Measurements from ENCODE around the gene PLXNB2.

The PLXNB2 gene

DNA sequence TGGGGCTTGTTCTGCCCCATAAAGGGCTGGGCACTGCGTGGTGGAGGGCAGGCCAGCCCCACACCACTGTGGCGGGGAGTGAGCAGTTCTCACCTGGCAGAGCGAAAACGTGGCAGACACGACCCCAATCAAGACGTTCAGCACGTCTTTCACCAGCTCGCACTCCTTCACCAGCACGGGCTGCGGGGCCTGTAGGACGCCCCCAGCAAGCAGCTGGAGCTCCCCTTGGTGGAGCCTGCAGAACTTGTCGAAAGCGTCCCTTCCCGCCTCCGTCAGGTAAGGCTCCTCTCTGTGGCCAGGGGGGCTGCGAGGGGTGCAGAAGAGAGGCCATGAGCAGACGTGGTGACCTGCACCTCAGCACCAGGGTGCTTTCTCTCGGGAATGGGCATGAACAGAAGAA, 74.2 kb downstream of the PLXNB2 start:
- Histone ChIP-seq H3K27me3 (ENCODE audit: control insufficient read depth in 5 of 5, insufficient read depth in 4 of 5, low read length in 5 of 5) (no peaks in the 10 kb centered on the region), H3K4me1 (ENCODE audit: control insufficient read depth in 5 of 5, insufficient read depth in 5 of 5, low read length in 5 of 5) (no peaks in the 10 kb centered on the region), H3K9me3 (ENCODE audit: control insufficient read depth in 5 of 5, low read length in 5 of 5) (no peaks in the 10 kb centered on the region), H3K27ac (ENCODE audit: low read depth, low read length) (no peak overlapping the region), H3K36me3 (ENCODE audit: control insufficient read depth in 5 of 5, insufficient read depth in 5 of 5, low read length in 5 of 5) (peaks cover 0 to 56% (median 44%) of the 10 kb centered on the region in 5 donors), H3K9ac (ENCODE audit: low read length in 5 of 5) (no peak overlapping the region), H3K4me3 (ENCODE audit: low read depth in 1 of 5, low read length in 5 of 5) (no peak overlapping the region)

DNA sequence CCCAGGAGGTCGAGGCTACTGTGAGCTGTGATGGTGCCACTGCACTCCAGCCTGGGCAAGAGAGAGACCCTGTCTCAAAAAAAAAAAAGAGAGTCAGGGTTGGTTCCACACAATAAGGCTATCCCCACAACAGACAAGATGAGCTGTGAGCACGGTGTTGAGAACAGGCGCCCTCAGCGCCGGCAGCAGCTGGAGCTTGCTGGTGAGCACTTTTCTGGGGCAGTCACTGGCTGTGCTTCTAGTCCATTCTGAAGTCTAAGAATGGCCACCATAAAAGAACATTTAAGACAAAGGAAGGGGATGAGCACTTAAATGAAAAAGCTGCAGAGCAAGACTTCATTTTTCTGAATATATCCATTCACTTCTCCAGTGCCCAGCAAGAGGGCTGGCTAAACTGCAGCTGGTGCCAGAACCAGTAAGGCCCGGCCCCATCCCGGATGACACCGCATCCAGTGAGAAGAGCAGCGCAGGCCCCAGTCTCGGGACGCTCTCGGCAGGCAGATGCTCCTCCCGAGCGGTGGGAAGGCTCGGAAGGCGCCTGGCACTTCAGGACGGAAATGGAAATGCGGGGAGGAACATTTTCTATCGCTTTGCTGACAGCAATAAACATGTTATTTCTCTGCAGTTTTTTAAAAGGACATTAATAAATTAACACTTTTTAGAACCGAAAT, 74.8 kb downstream of the PLXNB2 start:
- Histone ChIP-seq H3K9ac (ENCODE audit: low read length in 5 of 5) (no peak overlapping the region), H3K27ac (ENCODE audit: low read depth, low read length) (no peak overlapping the region), H3K36me3 (ENCODE audit: control insufficient read depth in 5 of 5, insufficient read depth in 5 of 5, low read length in 5 of 5) (peaks cover 0 to 59% (median 46%) of the 10 kb centered on the region in 5 donors), H3K4me1 (ENCODE audit: control insufficient read depth in 5 of 5, insufficient read depth in 5 of 5, low read length in 5 of 5) (no peaks in the 10 kb centered on the region), H3K9me3 (ENCODE audit: control insufficient read depth in 5 of 5, low read length in 5 of 5) (no peaks in the 10 kb centered on the region), H3K27me3 (ENCODE audit: control insufficient read depth in 5 of 5, insufficient read depth in 4 of 5, low read length in 5 of 5) (no peaks in the 10 kb centered on the region), H3K4me3 (ENCODE audit: low read depth in 1 of 5, low read length in 5 of 5) (no peak overlapping the region)

DNA sequence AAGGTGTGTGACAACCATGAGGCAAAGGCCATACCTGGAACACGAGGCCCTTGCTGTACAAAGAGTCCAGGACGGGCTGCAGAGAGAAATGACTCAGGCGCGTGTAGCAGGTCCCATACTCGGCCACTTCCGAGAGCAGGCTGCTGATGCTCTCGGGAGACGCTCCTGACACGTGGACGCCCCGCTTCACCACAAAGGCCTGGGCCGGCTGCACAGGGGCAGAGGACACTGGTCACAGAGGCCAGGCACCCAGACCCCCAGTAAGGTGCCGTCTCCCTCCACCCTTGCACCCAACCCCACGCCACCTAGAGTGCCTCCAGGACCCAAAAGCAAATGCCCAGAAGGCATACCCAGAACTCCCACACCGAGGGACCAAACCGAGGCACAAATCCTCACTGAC, 78.1 kb downstream of the PLXNB2 start:
- Histone ChIP-seq H3K27me3 (ENCODE audit: control insufficient read depth in 5 of 5, insufficient read depth in 4 of 5, low read length in 5 of 5) (no peaks in the 10 kb centered on the region), H3K36me3 (ENCODE audit: control insufficient read depth in 5 of 5, insufficient read depth in 5 of 5, low read length in 5 of 5) (peaks cover 0 to 74% (median 58%) of the 10 kb centered on the region in 5 donors), H3K27ac (ENCODE audit: low read depth, low read length) (no peak overlapping the region), H3K9me3 (ENCODE audit: control insufficient read depth in 5 of 5, low read length in 5 of 5) (no peaks in the 10 kb centered on the region), H3K4me1 (ENCODE audit: control insufficient read depth in 5 of 5, insufficient read depth in 5 of 5, low read length in 5 of 5) (no peaks in the 10 kb centered on the region), H3K9ac (ENCODE audit: low read length in 5 of 5) (no peak overlapping the region), H3K4me3 (ENCODE audit: low read depth in 1 of 5, low read length in 5 of 5) (no peak overlapping the region)

DNA sequence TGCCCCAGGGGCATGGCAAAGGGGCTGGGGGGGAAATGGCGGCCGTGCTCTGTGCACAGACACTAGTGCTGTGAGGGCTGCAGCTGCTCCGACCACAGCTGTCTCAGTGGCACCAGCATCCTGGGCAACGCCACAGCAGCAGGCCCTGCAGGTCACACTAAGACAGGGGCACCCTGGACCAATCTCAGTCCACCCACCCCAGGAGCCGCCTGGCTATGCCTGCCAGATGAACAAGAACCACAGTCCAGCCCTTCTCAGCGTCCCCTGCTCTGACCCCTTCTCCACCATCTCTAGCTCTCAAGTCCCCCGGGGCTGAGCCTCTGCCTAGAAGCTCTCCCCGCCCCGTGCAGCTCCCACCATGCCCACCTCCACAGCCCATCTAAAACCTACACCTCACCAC, 79.1 kb downstream of the PLXNB2 start:
- no peaks in the 10 kb centered on the region for H3K4me1 ChIP-seq (ENCODE audit: control insufficient read depth in 5 of 5, insufficient read depth in 5 of 5, low read length in 5 of 5)
- peaks cover 0 to 77% (median 66%) of the 10 kb centered on the region in 5 donors for H3K36me3 ChIP-seq (ENCODE audit: control insufficient read depth in 5 of 5, insufficient read depth in 5 of 5, low read length in 5 of 5)
- no peak overlapping the region for H3K9ac ChIP-seq (ENCODE audit: low read length in 5 of 5)
- H3K9me3 ChIP-seq (ENCODE audit: control insufficient read depth in 5 of 5, low read length in 5 of 5) = no peaks in the 10 kb centered on the region
- H3K4me3 ChIP-seq (ENCODE audit: low read depth in 1 of 5, low read length in 5 of 5) = no peak overlapping the region
- no peak overlapping the region for H3K27ac ChIP-seq (ENCODE audit: low read depth, low read length)
- no peaks in the 10 kb centered on the region for H3K27me3 ChIP-seq (ENCODE audit: control insufficient read depth in 5 of 5, insufficient read depth in 4 of 5, low read length in 5 of 5)

DNA sequence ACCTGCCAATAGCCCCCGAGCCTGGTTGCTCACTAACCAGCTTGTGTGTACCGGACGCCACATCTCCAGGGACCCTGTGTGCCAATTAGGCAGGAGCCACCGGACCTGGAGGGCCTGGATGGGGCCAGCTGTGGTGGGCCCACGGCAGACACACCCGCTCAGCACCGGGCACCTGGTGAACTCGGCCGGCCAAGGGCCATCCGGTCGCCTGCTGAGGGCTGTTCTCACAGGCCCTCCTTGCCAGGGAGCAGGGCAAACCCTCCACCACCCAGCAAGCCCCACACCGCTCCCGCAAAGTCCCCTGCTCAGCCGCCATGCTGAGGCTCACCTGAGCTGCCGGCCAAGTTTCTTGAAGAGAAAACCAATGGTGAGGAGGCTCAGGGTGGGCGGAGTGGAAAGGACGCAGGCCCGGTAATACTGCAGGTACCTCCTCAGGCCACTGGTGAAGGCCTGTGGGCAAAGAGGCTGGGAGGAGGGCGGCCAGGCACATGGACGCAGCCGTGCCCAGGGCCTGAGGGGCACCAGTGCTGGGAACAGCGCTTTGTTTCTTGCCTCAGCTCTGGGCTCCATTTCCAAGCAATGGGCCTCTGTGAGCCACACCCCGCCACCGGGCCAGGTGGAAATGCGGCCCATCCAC, 79.7 kb downstream of the PLXNB2 start:
- peaks cover 0 to 77% (median 66%) of the 10 kb centered on the region in 5 donors for H3K36me3 ChIP-seq (ENCODE audit: control insufficient read depth in 5 of 5, insufficient read depth in 5 of 5, low read length in 5 of 5)
- no peaks in the 10 kb centered on the region for H3K27me3 ChIP-seq (ENCODE audit: control insufficient read depth in 5 of 5, insufficient read depth in 4 of 5, low read length in 5 of 5)
- H3K4me3 ChIP-seq (ENCODE audit: low read depth in 1 of 5, low read length in 5 of 5) = no peak overlapping the region
- H3K9me3 ChIP-seq (ENCODE audit: control insufficient read depth in 5 of 5, low read length in 5 of 5) = no peaks in the 10 kb centered on the region
- H3K27ac ChIP-seq (ENCODE audit: low read depth, low read length) = no peak overlapping the region
- no peak overlapping the region for H3K9ac ChIP-seq (ENCODE audit: low read length in 5 of 5)
- no peaks in the 10 kb centered on the region for H3K4me1 ChIP-seq (ENCODE audit: control insufficient read depth in 5 of 5, insufficient read depth in 5 of 5, low read length in 5 of 5)

DNA sequence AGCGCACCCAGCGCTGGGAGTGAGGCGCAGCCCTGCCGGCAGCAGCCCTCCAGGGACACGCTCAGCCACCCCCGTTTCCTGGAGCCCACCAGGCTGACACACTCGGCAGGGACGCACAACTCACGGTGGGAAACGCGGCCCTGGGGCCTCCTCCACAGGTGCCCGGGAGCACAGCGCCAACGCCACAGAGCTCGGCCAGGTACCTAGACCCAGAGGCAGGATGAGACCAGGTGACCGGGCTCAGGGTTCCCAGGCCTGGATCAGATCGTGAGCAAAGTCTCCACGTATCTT, 80.6 kb downstream of the PLXNB2 start:
- no peaks in the 10 kb centered on the region for H3K27me3 ChIP-seq (ENCODE audit: control insufficient read depth in 5 of 5, insufficient read depth in 4 of 5, low read length in 5 of 5)
- no peak overlapping the region for H3K4me3 ChIP-seq (ENCODE audit: low read depth in 1 of 5, low read length in 5 of 5)
- H3K27ac ChIP-seq (ENCODE audit: low read depth, low read length) = no peak overlapping the region
- no peaks in the 10 kb centered on the region for H3K4me1 ChIP-seq (ENCODE audit: control insufficient read depth in 5 of 5, insufficient read depth in 5 of 5, low read length in 5 of 5)
- no peak overlapping the region for H3K9ac ChIP-seq (ENCODE audit: low read length in 5 of 5)
- H3K36me3 ChIP-seq (ENCODE audit: control insufficient read depth in 5 of 5, insufficient read depth in 5 of 5, low read length in 5 of 5) = peaks cover 0 to 77% (median 67%) of the 10 kb centered on the region in 5 donors
- no peaks in the 10 kb centered on the region for H3K9me3 ChIP-seq (ENCODE audit: control insufficient read depth in 5 of 5, low read length in 5 of 5)

DNA sequence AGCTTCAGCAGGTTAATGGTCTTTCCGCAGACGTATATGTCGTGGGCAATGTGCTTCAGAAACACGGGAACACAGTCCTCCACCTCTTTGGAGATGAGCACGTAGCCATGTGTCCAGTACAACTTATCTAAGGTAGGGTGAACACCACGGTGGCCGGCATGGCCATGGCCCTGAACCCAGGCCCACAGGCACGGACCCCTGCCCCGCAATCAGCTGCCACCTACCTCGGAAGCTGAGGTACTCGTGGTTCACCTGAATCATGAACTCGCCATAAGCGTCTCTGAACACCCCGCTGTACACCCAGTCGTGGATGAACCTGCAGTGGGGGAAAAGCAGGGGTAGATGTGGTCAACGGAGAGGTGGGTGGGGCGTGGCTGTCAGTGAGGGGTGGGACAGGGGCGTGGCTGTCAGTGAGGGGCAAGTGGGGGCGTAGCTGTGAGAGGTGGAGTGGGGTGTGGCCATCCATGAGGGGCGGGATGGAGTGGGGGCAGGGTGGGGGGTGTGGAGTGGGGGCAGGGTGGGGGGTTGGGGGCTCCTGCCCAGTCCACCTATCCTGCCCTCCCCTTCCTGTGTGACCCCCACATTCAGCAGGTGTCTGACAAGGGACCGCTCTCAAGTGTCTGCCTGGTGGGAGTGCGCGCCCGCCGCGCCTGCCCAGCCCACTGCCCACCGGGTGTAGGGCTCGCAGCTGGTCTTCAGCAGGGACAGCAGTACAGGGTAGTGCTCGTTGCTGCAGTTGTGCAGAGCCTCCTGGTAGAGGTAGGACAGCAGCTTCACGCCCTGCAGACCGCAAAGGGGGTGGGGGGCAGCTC, 81.2 kb downstream of the PLXNB2 start:
- H3K27me3 ChIP-seq (ENCODE audit: control insufficient read depth in 5 of 5, insufficient read depth in 4 of 5, low read length in 5 of 5) = no peaks in the 10 kb centered on the region
- H3K4me1 ChIP-seq (ENCODE audit: control insufficient read depth in 5 of 5, insufficient read depth in 5 of 5, low read length in 5 of 5) = no peaks in the 10 kb centered on the region
- no peaks in the 10 kb centered on the region for H3K9me3 ChIP-seq (ENCODE audit: control insufficient read depth in 5 of 5, low read length in 5 of 5)
- H3K27ac ChIP-seq (ENCODE audit: low read depth, low read length) = no peak overlapping the region
- H3K9ac ChIP-seq (ENCODE audit: low read length in 5 of 5) = no peak overlapping the region
- peaks cover 0 to 83% (median 73%) of the 10 kb centered on the region in 5 donors for H3K36me3 ChIP-seq (ENCODE audit: control insufficient read depth in 5 of 5, insufficient read depth in 5 of 5, low read length in 5 of 5)
- H3K4me3 ChIP-seq (ENCODE audit: low read depth in 1 of 5, low read length in 5 of 5) = no peak overlapping the region

DNA sequence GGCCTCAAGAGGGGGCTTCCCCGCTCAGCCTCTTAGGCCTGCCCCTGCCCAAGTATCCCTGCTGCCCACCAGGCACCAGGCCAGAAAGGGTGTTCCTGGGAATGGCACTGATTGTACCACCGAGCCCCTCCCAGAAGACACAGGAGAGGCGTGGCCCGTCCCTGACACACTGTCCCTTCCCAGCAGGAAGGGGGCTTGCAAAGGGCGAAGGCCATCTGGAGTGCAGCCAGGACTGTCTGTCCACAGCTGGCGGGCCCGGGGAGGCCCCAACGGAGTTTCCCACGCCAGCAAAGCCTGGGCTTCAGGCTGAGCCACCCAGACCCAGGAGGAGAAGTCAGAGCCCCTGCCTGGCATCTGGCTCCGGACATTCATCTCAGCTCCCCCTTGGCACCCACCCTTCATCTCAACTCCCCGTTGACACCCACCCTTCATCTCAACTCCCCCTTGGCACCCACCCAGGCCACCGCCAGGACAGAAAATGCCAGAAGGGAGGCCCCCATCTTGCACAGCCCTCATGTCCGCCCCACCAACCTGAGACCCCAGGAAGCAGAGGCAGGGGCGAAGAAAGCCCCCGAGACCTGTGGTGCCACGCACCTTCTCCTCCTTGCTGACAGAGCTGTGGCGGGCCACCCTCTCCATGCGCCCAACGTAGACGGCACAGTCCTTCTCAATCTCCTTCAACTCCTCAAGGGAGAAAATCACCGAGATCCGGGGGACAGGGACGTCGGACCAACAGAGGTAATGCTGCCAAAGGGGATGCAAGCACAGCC, 82.1 kb downstream of the PLXNB2 start:
- H3K36me3 ChIP-seq (ENCODE audit: control insufficient read depth in 5 of 5, insufficient read depth in 5 of 5, low read length in 5 of 5) = peaks cover 0 to 92% (median 82%) of the 10 kb centered on the region in 5 donors

More for the DNA sequence above, 82.1 kb downstream of the PLXNB2 start:
- H3K4me3 ChIP-seq (ENCODE audit: low read depth in 1 of 5, low read length in 5 of 5) = no peak overlapping the region
- H3K9me3 ChIP-seq (ENCODE audit: control insufficient read depth in 5 of 5, low read length in 5 of 5) = no peaks in the 10 kb centered on the region
- H3K27ac ChIP-seq (ENCODE audit: low read depth, low read length) = no peak overlapping the region
- H3K9ac ChIP-seq (ENCODE audit: low read length in 5 of 5) = no peak overlapping the region
- no peaks in the 10 kb centered on the region for H3K27me3 ChIP-seq (ENCODE audit: control insufficient read depth in 5 of 5, insufficient read depth in 4 of 5, low read length in 5 of 5)
- H3K4me1 ChIP-seq (ENCODE audit: control insufficient read depth in 5 of 5, insufficient read depth in 5 of 5, low read length in 5 of 5) = no peaks in the 10 kb centered on the region

All from subcutaneous abdominal adipose tissue (tissue), 5 donors.